ENCODE results near the gene PLN.

Gene PLN

DNA sequence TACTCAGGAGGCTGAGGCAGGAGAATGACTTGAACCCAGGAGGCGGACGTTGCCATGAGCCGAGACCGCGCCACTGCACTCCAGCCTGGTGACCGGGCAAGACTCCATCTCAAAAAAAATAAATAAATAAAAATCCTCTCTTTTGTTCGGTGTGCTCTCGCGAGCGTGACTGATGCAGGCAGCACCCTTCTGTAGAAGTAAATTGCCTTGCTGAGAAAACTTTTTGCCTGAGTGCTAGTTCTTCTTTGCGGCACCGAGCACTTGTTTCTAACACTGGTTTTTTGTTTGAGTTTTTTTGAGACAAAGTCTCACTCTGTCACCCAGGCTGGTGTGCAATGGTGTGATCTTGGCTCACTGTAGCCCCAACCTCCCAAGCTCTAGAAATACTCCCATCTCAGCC lies 30.5 kb downstream of the PLN start:
- no peak for DNase-seq

DNA sequence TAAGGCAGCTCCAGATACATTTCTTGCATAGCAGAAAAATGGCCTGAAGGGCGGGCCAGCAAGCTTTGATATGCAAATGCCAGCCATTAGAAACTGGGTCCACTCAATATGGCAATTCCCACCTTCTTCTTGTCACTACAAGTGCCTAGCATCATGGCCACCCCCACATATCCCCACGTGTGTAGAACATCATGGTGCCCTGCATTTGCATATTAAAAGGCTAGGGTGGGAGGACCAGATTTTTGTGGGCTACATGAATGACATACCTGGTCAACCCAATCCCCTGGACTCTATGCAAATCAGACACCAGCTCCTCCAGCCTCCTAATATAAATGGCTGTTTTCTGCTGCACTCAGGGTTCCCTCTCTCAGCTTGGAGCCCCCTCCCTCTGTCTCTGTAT lies 31.7 kb downstream of the PLN start:
- no peak for DNase-seq

DNA sequence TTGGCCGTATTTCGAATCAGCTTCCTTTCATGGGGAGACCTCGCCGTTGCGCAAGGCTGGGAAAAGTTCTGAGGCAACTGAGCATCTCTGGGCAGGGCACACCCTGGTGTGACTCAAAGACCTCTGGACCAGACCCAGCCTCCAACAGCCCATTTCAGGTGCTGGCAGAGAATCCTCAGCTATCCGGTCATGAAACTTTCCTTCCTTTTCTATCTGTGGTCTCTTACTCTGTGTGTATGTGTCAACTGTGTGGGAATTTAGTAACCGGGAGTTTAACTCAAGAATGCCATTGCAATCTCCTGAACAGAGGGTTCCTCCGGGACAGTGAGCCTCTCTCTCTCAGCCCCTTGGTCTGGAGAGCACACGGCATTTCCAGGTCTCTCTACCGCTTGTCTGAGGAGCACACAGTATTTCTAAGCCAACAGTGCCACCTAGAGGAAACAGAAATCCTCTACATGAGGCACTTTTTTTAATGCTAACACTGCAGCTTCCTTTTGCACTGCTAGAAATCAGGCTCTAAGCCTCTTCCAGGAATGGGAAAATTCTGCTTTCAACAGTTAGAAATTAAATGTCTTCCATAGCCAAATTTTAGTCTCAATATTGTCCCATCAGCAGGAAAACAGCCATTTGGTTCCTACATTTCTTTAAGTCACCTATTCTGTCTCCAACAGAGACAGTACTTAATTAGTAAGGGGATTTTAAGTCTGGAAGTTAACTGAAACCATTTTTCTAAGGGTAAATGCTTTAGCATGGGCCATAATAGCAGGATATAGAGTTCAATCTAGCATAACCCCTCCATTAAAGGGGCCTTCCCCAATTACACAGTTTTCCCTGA lies 32.7 kb downstream of the PLN start:
- DNase-seq, result peak in 21 of 51 donors; percentile 1 to 71 (median 20)

GRCh38 chr6:118581489-118581959 lies 33.4 kb downstream of the PLN start:
- no peak for DNase-seq

- no peak for DNase-seq
Measured at GRCh38 chr6:118584911-118585310, 36.8 kb downstream of the PLN start.

DNA sequence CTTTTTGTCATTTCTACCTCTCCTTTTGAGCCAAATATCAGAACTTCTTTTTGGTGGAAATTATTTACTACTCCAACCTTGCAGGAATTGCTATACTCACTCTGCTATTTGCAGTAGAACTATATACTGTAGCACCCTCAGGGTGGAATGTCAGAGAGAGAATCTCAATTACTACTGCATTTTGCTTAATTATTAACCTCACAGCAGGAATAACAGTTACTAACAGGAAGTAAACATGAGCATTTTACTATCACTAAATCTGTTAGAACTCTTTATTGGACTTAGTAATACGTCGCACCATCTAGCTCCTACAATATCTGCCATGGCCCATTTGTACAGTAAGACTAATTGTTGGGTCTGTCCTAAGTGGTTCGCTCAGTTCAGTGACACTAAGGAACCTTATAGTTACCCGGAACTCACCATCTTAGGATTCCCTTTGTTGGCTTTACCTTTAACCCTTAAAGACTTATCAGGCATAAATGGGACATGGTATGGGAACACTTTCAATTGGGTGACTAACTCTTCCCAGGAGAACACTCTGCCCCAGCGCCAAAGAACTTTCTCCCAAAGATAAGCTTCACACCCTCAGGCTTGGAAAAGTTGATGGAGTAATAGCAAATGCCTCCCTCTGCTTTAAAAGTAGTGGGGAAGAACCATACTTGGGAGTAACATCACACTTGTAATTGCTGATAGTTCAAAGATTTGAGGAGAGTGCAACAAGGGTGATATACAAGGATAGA lies 38.8 kb downstream of the PLN start:
- DNase-seq, result no peak

GRCh38 chr6:118588626-118589025 lies 40.5 kb downstream of the PLN start:
- DNase-seq, result no peak

DNA sequence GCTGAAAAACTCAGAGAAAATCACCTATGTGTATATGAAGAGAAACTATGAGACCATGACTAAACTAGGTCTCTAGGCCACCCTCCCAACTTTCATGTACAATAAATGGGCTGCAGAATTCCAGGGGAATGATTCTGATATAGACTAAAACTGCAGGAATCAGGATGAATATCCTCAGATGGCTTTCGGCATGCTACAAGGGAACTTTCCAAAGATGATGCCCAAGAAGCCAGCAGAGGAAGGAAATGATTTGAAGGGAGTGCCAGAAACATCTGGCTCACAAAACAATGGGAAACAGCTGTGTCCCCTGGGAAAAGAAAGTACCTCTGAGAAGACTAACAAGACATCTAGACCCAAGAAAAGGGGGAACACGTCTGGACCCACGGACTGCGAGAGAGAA lies 41.1 kb downstream of the PLN start:
- DNase-seq, result no peak

DNA sequence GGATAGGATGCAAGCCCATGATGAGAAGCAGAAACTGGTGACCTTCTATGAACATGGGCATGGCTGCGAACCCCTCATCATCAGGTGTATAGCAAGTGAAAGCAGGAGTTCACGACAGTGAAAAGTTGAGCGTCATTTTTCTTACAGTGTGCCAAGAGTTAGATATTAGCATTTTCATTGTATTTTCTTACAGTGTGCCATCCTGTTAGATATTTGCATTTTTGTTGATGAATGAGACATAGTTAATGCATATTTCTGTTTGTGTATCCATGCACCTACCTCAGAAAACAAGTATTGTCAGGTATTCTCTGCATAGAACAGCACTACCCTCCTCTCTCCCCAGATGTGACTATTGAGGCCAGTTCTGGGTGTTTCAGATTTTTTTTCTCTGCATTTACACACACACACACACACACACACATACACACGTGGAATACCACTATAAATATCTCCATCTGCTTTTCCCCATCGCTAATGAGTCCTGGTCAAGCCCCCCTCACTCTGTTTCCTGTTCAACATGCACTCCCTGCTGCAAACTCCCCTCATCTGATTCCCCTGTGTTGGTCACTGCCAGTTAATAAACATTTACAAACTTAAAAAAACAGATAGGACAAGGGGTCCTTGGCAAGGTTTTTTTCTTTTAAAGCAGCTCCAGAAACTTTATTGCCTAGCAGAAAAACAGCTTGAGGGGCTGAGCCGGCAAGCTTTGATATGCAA lies 41.7 kb downstream of the PLN start:
- no peak for DNase-seq

GRCh38 chr6:118591897-118592296 lies 43.8 kb downstream of the PLN start:
- DNase-seq, result no peak

DNA sequence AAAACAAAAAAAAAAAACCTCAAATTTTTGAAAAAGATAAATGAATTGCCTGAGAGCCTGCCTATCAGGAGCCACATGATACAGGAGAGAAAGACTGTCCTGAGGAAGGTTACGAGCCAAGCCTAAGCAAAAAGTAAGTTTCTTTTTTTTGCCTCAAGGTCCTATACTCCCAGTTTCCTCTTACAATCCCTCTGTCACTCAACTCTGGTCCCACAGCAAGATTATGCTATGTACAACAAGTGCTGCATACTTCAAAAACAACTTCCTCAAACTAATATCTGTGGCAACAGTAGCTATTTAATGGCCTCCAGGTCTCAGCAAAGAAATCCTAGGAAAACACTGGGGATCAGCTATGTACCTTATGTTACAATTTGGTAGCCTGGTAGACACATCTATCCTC lies 46.8 kb downstream of the PLN start:
- no peak for DNase-seq

- no peak for DNase-seq
Measured at GRCh38 chr6:118596774-118597320, 48.8 kb downstream of the PLN start.

- no peak for DNase-seq
Measured at GRCh38 chr6:118597636-118598035, 49.5 kb downstream of the PLN start.

- DNase-seq, result no peak
Measured at GRCh38 chr6:118598324-118598723, 50.2 kb downstream of the PLN start.

DNA sequence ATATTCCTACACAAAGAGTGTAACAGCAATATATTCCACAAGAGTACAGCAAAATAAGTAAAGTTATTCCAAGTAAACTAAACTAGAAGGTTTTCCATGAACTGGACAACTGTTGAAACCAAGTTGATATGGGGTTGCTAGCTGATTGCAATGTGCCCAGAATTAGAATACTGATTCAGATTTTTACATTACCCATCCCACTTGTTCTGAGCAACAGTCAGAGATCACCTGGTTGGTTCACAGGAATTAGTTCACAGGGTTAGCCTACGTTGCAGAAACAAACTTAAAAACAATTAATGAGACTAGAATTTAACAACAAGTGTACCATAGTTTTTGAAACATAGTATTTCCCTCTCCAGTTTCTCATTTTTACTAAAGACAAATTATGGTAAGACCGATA lies 54.2 kb downstream of the PLN start:
- DNase-seq, result no peak

DNA sequence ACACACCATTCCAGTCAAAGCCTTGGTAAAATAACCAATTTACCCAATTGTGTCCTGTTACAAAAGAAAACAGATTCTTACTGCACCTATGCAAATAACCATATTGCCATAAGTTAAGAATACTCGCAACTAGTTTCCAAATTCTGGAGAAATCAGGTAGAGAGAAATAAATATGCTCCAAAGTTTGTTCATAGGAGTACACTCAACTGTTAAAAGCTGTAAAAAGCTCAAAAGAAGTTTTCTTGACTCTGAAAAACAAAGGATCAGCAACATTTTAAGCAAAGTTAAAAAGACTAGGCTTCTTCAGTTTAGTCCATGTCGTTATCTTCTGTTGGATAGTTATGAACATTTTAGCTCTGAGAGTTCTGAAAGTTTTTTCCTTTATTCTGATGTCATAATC lies 55.3 kb downstream of the PLN start:
- DNase-seq, result no peak

DNA sequence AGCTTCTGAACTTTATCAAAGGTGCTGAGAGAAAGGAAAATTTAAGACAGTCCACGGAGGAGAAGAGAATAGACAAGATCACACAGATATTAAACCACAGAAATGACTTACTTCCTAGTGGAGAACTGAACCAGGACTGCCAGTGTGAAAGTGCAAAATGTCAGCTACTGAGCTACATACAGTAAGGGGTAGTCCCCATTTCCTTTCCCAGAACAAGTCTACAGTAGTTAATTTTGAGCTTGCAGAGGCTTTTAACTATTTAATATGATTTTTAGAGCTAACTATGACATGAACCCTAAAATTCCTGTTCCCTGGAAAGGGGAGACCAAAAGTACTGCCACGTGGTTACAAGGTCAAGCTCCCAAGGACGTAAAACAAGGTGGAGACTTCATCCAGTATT lies 58.2 kb downstream of the PLN start:
- DNase-seq, result no peak

DNA sequence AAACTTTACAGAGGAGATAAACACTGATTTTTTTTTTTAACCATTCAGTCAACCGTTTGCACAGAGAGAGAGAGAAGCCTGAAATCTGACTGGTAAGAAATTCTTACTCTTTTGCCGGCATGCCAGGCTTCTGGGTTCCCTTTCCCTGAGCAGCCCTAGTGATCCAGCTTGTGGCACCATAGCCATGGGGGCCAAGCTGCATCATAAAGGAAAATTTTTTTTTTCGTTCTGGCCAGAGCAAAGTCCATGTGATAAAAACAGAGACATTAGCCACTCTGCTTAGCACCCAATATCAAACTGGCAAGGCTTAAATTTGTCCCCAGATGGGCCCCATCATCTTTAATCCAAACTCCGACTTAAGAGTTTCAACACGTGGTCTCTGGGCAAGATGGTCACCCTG lies 58.8 kb downstream of the PLN start:
- DNase-seq, result no peak
